PC-3 (cell line): ENCODE measurements around the gene ELK4. TPM values are rescaled to one million over a fixed set of nuclear protein-coding genes. Genes with fewer than 3 reads are reported as not detected.

Source experiments
- ATAC-seq: fragments of 200-7000 bp; cut with Tn5 transposase; 2 replicates; pipeline ENCODE4 v1.9.1; 2020; ENCODE audit warnings: mild to moderate bottlenecking, moderate library complexity
- BruUV-seq: library from RNA; stranded (reverse); fragments of 400-500 nt; replicated peaks from 2 replicates; lab custom pipeline; 2021; lab: Mats Ljungman, UMichigan
- CTCF ChIA-PET: fragments of 300-600 bp; sonication (Branson Sonifier 250); formaldehyde crosslinking; loops from one replicate; lab custom pipeline; 2022; ENCODE audit warnings: antibody characterized with exemption; lab: Charles Lee
- POLR2A ChIA-PET: fragments of 300-600 bp; sonication (Branson Sonifier 250); formaldehyde crosslinking; loops from one replicate; lab custom pipeline; 2022; ENCODE audit warnings: antibody characterized with exemption; ENCODE audit not compliant: unreplicated experiment; lab: Charles Lee
- DNase-seq: peaks from one replicate; pipeline ENCODE4 v3.0.0-alpha.2; 2015
- H2AFZ ChIP-seq: fragments of 300-600 bp; sonication (generic); 2 replicates; pipeline ENCODE4 v1.6.0; 2016; ENCODE audit warnings: antibody characterized with exemption, low read length
- H3F3A ChIP-seq: fragments of 300-600 bp; sonication (generic); one replicate; pipeline ENCODE4 v1.6.0; 2017; ENCODE audit warnings: antibody characterized with exemption, low read length, control low read depth, mild to moderate bottlenecking; ENCODE audit not compliant: unreplicated experiment
- H3K27ac ChIP-seq: fragments of 300-600 bp; sonication (generic); 2 replicates; pipeline ENCODE4 v1.5.1; 2016; ENCODE audit warnings: mild to moderate bottlenecking, low read length
- H3K27me3 ChIP-seq: fragments of 300-600 bp; sonication (generic); 2 replicates; pipeline ENCODE4 v1.6.1; 2016; ENCODE audit warnings: low read length, mixed read lengths
- H3K36me3 ChIP-seq: fragments of 300-600 bp; sonication (generic); 2 replicates; pipeline ENCODE4 v1.6.1; 2016; ENCODE audit warnings: low read depth, mixed run types, low read length, mixed read lengths
- H3K4me1 ChIP-seq: fragments of 300-600 bp; sonication (generic); 2 replicates; pipeline ENCODE4 v1.5.1; 2016; ENCODE audit warnings: low read length; ENCODE audit not compliant: insufficient read depth
- H3K4me2 ChIP-seq: fragments of 300-600 bp; sonication (generic); 2 replicates; pipeline ENCODE4 v1.6.0; 2016; ENCODE audit warnings: low read length
- H3K4me3 ChIP-seq: fragments of 300-600 bp; sonication (generic); 2 replicates; pipeline ENCODE4 v1.5.1; 2016; ENCODE audit warnings: mild to moderate bottlenecking, low read length, mixed read lengths
- H3K79me2 ChIP-seq: fragments of 300-600 bp; sonication (generic); 2 replicates; pipeline ENCODE4 v1.6.1; 2017; ENCODE audit warnings: low read length, mixed read lengths
- H3K9ac ChIP-seq: fragments of 300-600 bp; sonication (generic); 2 replicates; pipeline ENCODE4 v1.6.0; 2016; ENCODE audit warnings: mild to moderate bottlenecking, low read length
- H3K9me2 ChIP-seq: fragments of 300-600 bp; sonication (generic); replicated peaks from 2 replicates; pipeline ENCODE4 v1.6.1; 2016; ENCODE audit warnings: mixed run types, low read length, mixed read lengths
- H3K9me3 ChIP-seq: fragments of 300-600 bp; sonication (generic); 2 replicates; pipeline ENCODE4 v1.6.1; 2016; ENCODE audit warnings: low read length, mixed read lengths
- H4K20me1 ChIP-seq: fragments of 300-600 bp; sonication (generic); 2 replicates; pipeline ENCODE4 v1.6.1; 2016; ENCODE audit warnings: low read length, mixed read lengths
- CTCF ChIP-seq: fragments of 300-600 bp; sonication (generic); conservative IDR thresholded peaks from 2 replicates; pipeline ENCODE4 v1.5.1; 2017; ENCODE audit warnings: antibody characterized with exemption, low read depth, mild to moderate bottlenecking, low read length
- EZH2 ChIP-seq: fragments of 300-600 bp; sonication (generic); IDR thresholded peaks from one replicate; pipeline ENCODE4 v1.6.1; 2017; ENCODE audit warnings: antibody characterized with exemption, mild to moderate bottlenecking, low read length; ENCODE audit not compliant: unreplicated experiment
- EZH2phosphoT487 ChIP-seq: fragments of 300-600 bp; sonication (generic); IDR thresholded peaks from 2 replicates; pipeline ENCODE4 v1.6.1; 2018; ENCODE audit warnings: mild to moderate bottlenecking, antibody characterized with exemption, low read length, borderline replicate concordance
- intact Hi-C: fragments of 100-400 bp; cut with micrococcal nuclease; formaldehyde crosslinking; loops from 2 replicates; pipeline ENCODE4 v1.9.0; 2023
- total RNA-seq: library from RNA; depleted of rRNA; stranded (reverse); fragments of >200 nt; gene quantifications from 2 replicates; pipeline ENCODE4 v1.2.3, GENCODE V29; 2014

Gene ELK4
- total RNA-seq, 1 experiment from 2014 or later, result 16.3 TPM

GRCh38 chr1:205599669-205600042 lies 32.2 kb downstream of the ELK4 start:
- Histone ChIP-seq H3K4me1 (peaks cover 8% of the 10 kb centered on the region), H3F3A (no peaks in the 10 kb centered on the region), H3K79me2 (no peaks in the 10 kb centered on the region), H3K9me2 (no peaks in the 10 kb centered on the region), H2AFZ (no peak overlapping the region), H3K27ac (no peak overlapping the region), H3K27me3 (no peaks in the 10 kb centered on the region), H3K9ac (no peak overlapping the region), H3K4me3 (no peak overlapping the region), H3K9me3 (no peaks in the 10 kb centered on the region), H3K36me3 (0 out of 2 replicates have a peak, but pooled peaks cover 3% of the 10 kb centered on the region), H4K20me1 (no peaks in the 10 kb centered on the region), H3K4me2 (no peak overlapping the region)
- intact Hi-C loops, result no loop called here
- DNase-seq, result no peak
- ChIA-PET POLR2A (no interaction called here), CTCF (interaction anchor here (1.0 kb wide), 1 partner anchor 16 kb away, joined by 3 read pairs; no protein-coding TSS in a partner anchor)
- BruUV-seq, result no TSS peak
- ATAC-seq, result no peak
- TF ChIP-seq CTCF (no peak), EZH2 (no peak), EZH2phosphoT487 (no peak)

GRCh38 chr1:205598841-205599668 lies 32.8 kb downstream of the ELK4 start:
- Histone ChIP-seq H3K4me2 (no peak overlapping the region), H3K9me2 (no peaks in the 10 kb centered on the region), H2AFZ (no peak overlapping the region), H3F3A (no peaks in the 10 kb centered on the region), H3K36me3 (0 out of 2 replicates have a peak, but pooled peaks cover 3% of the 10 kb centered on the region), H3K4me1 (peaks cover 8% of the 10 kb centered on the region), H3K9ac (no peak overlapping the region), H3K9me3 (no peaks in the 10 kb centered on the region), H3K27ac (no peak overlapping the region), H3K27me3 (no peaks in the 10 kb centered on the region), H3K4me3 (no peak overlapping the region), H4K20me1 (no peaks in the 10 kb centered on the region), H3K79me2 (no peaks in the 10 kb centered on the region)
- TF ChIP-seq EZH2phosphoT487 (no peak), EZH2 (no peak), CTCF (no peak)
- DNase-seq, result no peak
- intact Hi-C loops, result no loop called here
- no TSS peak for BruUV-seq
- CTCF ChIA-PET, result no interaction called here
- POLR2A ChIA-PET, result no interaction called here
- ATAC-seq, result no peak
